ENCODE data around the gene VRTN. TPM values are rescaled to one million over a fixed set of nuclear protein-coding genes. Genes with fewer than 3 reads are reported as not detected.
"Not testable (repeated sequence)": the region's sequence is repeated elsewhere in the genome, so short reads cannot be mapped to it uniquely, and the experiment has no call there.

Gene VRTN
- total and polyA plus RNA-seq, 9 donors: 0.08 TPM; not detected in 8

DNA sequence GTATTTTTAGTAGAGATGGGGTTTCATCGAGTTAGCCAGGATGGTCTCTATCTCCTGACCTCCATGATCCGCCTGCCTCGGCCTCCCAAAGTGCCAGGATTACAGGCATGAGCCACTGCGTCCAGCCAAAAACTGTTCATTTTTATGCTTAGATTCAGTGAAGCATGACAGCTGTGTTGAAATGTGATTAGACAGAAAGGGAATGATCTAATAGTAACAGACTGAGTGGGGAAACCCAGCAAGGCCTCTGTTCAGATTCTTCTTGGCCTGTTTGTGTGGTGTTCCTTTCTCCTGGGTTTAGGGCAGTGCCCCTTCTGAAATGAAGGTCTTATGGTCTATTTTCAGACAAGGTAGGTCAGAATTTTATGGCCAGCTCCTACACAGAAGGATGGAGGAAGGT, 33.7 kb upstream of the VRTN start:
- Histone ChIP-seq H3K36me3 (ENCODE audit: control insufficient read depth, insufficient read depth, low read length) (no peaks in the 10 kb centered on the region), H3K4me1 (ENCODE audit: control insufficient read depth, insufficient read depth, low read length) (no peaks in the 10 kb centered on the region), H3K27me3 (ENCODE audit: control insufficient read depth, insufficient read depth, low read length) (no peaks in the 10 kb centered on the region), H3K4me3 (ENCODE audit: low read length) (no peak overlapping the region), H3K27ac (ENCODE audit: low read length) (no peak overlapping the region), H3K9me3 (replicated peaks; ENCODE audit: control insufficient read depth, low read depth, low read length) (no peaks in the 10 kb centered on the region)
- WGBS (ENCODE audit: insufficient coverage): 82% methylated on average over 3 of the region's 4 CpGs
- DNase-seq: no peak

DNA sequence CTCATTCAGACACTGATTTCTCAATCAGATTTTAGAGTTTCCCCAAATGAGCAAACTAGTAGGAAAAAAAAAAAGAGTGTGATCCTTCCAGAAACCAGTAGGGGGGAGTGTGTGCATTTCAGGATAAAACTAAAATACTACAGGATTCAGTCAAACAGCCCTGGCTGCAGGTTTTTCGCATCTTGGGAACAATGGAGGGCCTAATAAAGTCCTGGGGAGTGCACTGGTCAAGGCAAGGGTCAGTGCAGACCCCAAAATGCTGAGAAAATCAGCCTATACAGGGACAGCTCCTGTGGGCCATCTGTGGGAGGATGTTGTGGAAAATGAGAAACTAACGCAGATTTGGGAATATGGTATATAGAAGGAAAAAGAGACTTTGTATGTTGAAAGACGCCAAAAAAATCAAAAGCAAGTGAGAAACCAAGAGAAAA, 23.3 kb upstream of the VRTN start:
- DNase-seq: peak; percentile 33

DNA sequence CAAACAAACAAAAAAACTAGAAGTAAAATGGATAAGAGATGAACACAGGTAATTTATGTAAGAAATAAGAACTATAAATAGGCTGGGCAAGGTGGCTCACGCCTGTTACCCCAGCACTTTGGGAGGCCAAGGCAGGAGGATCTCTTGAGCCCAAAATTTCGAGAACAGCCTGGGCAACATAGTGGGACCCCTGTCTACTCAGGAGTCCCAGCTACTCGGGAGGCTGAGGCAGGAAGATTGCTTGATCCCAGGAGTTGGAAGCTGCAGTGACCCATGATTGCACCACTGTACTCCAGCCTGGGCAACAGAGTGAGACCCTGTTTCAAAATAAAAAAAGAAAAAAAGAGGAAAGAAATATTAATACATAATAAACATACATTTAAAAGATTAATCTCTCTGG, 22.8 kb upstream of the VRTN start:
- Histone ChIP-seq H3K4me3 (ENCODE audit: low read length) (no peak overlapping the region), H3K36me3 (ENCODE audit: control insufficient read depth, insufficient read depth, low read length) (no peaks in the 10 kb centered on the region), H3K4me1 (ENCODE audit: control insufficient read depth, insufficient read depth, low read length) (peaks cover 10% of the 10 kb centered on the region), H3K27me3 (ENCODE audit: control insufficient read depth, insufficient read depth, low read length) (no peaks in the 10 kb centered on the region), H3K9me3 (replicated peaks; ENCODE audit: control insufficient read depth, low read depth, low read length) (no peaks in the 10 kb centered on the region), H3K27ac (ENCODE audit: low read length) (no peak overlapping the region)
- DNase-seq: no peak
- WGBS (ENCODE audit: insufficient coverage): 72% methylated on average over 3 of the region's 3 CpGs

More for the DNA sequence above, 23.3 kb upstream of the VRTN start:
- Histone ChIP-seq H3K27me3 (ENCODE audit: control insufficient read depth, insufficient read depth, low read length) (no peaks in the 10 kb centered on the region), H3K4me3 (ENCODE audit: low read length) (no peak overlapping the region), H3K27ac (ENCODE audit: low read length) (no peak overlapping the region), H3K36me3 (ENCODE audit: control insufficient read depth, insufficient read depth, low read length) (no peaks in the 10 kb centered on the region), H3K4me1 (ENCODE audit: control insufficient read depth, insufficient read depth, low read length) (peaks cover 10% of the 10 kb centered on the region), H3K9me3 (replicated peaks; ENCODE audit: control insufficient read depth, low read depth, low read length) (no peaks in the 10 kb centered on the region)
- WGBS (ENCODE audit: insufficient coverage): 29% methylated on average over 1 of the region's 3 CpGs

DNA sequence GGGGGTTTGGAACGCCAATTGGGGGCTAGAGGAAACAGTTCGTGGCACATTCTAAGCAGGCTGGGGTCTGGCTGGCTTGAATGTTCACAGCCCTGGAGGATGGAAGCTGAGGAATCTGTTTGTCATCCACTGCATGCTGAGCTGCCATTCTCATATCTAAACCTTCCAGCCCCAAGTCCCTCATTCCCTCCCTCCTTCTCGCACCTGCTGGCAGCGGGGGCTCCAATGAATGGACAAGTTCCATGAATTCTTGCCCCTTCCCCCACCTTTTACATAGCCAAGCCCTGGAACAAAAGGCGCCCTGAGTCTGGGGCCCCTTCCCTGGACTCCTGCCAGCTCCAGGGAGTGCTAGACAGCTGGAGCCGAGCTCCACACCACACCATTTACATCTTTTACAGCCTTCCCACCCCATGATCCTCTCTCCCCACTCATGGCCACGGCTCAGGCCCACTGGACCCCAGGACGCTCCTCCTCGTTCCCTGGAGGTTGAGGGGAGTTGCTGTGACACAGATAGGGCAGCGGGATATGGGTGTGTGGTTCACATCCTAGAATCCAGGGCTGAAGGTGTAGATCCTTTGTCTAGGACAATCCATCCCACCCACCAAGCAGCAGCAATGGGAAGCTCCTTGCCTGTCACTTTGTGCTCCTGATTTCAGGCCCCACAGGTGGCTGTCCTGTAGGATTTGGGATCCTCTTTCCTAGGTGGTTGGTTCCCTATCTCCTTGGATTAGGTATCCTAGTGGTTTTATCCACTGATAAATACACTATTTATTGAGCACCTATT, 21.7 kb upstream of the VRTN start:
- DNase-seq: peak; percentile 35
- WGBS (ENCODE audit: insufficient coverage): 10% methylated on average over 3 of the region's 10 CpGs
- Histone ChIP-seq H3K27me3 (ENCODE audit: control insufficient read depth, insufficient read depth, low read length) (no peaks in the 10 kb centered on the region), H3K36me3 (ENCODE audit: control insufficient read depth, insufficient read depth, low read length) (no peaks in the 10 kb centered on the region), H3K4me3 (ENCODE audit: low read length) (no peak overlapping the region), H3K27ac (ENCODE audit: low read length) (no peak overlapping the region), H3K4me1 (ENCODE audit: control insufficient read depth, insufficient read depth, low read length) (peaks cover 10% of the 10 kb centered on the region), H3K9me3 (replicated peaks; ENCODE audit: control insufficient read depth, low read depth, low read length) (no peaks in the 10 kb centered on the region)

DNA sequence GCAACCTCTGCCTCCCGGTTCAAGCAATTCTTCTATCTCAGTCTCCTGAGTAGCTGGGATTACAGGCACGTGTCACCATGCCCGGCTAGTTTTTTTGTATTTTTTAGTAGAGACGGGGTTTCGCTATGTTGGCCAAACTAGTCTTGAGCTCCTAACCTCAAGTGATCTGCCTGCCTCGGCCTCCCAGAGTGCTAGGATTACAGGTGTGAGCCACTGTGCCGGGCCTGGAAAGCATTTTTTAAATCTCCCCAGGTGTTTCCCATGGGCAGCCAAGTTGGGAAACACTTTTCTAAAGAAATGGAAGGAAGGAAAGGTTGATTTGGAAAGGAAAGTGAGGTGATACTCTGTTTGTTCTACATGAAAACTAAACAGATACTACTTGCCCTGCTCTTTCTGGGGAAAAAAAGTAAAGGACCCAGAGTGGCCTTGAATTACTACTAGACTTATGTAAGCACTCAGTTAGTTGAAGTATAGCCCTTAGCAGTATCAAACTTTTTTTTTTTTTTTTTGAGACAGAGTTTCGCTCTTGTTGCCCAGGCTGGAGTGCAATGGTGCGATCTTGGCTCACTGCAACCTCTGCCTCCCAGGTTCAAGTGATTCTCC, 18.2 kb upstream of the VRTN start:
- not testable (repeated sequence) for H3K27ac ChIP-seq (ENCODE audit: low read length); H3K4me3 ChIP-seq (ENCODE audit: low read length); H3K27me3 ChIP-seq (ENCODE audit: control insufficient read depth, insufficient read depth, low read length); DNase-seq; H3K9me3 ChIP-seq (replicated peaks; ENCODE audit: control insufficient read depth, low read depth, low read length); H3K36me3 ChIP-seq (ENCODE audit: control insufficient read depth, insufficient read depth, low read length)
- WGBS (ENCODE audit: insufficient coverage): 60% methylated on average over 4 of the region's 9 CpGs
- H3K4me1 ChIP-seq (ENCODE audit: control insufficient read depth, insufficient read depth, low read length): peaks cover 10% of the 10 kb centered on the region

DNA sequence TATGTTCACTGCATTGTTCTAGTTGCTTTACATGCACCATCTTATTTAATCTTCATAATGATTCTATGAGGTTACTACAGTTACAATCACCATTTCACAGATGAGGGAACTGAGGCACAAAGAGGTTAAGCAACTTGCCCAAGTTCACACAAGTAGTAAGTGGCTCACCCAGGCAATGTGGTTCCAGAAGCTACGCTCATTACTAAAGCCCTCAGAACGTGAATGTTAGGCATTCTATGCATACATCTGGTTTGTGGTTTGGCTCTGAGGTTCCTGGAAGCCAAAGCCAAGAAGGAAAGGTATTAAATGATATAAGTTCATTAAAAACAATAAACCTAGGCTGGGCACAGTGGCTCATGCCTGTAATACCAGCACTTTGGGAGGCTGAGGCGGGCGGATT, 14.4 kb upstream of the VRTN start:
- H3K4me3 ChIP-seq (ENCODE audit: low read length): no peak overlapping the region
- H3K4me1 ChIP-seq (ENCODE audit: control insufficient read depth, insufficient read depth, low read length): no peaks in the 10 kb centered on the region
- peaks cover 2% of the 10 kb centered on the region for H3K27me3 ChIP-seq (ENCODE audit: control insufficient read depth, insufficient read depth, low read length)
- no peaks in the 10 kb centered on the region for H3K36me3 ChIP-seq (ENCODE audit: control insufficient read depth, insufficient read depth, low read length)
- no peak for DNase-seq
- WGBS (ENCODE audit: insufficient coverage): 100% methylated on average over 2 of the region's 4 CpGs
- no peaks in the 10 kb centered on the region for H3K9me3 ChIP-seq (replicated peaks; ENCODE audit: control insufficient read depth, low read depth, low read length)
- H3K27ac ChIP-seq (ENCODE audit: low read length): no peak overlapping the region

DNA sequence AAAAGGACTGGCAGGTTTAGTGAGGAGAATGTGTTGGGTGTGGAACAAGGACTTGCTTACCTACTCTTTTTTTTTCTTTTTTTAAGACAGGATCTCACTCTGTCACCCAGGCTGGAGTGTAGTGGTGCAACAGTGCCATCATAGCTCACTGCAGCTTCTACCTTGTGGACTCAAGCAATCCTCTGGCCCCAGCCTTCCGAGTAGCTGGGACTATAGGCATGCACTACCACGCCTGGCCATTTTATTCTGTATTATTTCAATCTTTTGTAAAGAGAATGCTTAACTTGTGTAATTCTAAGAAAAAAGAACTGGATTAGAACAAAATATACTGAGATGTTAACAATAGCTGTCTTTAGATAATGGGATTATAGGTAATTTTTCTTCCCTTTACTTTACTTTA, 1.9 kb upstream of the VRTN start:
- Histone ChIP-seq H3K4me1 (ENCODE audit: control insufficient read depth, insufficient read depth, low read length) (no peaks in the 10 kb centered on the region), H3K27me3 (ENCODE audit: control insufficient read depth, insufficient read depth, low read length) (peaks cover 22% of the 10 kb centered on the region), H3K9me3 (replicated peaks; ENCODE audit: control insufficient read depth, low read depth, low read length) (no peaks in the 10 kb centered on the region), H3K36me3 (ENCODE audit: control insufficient read depth, insufficient read depth, low read length) (no peaks in the 10 kb centered on the region), H3K4me3 (ENCODE audit: low read length) (no peak overlapping the region), H3K27ac (ENCODE audit: low read length) (no peak overlapping the region)
- no CpG with 5 or more reads among the region's 2 CpGs for WGBS (ENCODE audit: insufficient coverage)
- DNase-seq: no peak

DNA sequence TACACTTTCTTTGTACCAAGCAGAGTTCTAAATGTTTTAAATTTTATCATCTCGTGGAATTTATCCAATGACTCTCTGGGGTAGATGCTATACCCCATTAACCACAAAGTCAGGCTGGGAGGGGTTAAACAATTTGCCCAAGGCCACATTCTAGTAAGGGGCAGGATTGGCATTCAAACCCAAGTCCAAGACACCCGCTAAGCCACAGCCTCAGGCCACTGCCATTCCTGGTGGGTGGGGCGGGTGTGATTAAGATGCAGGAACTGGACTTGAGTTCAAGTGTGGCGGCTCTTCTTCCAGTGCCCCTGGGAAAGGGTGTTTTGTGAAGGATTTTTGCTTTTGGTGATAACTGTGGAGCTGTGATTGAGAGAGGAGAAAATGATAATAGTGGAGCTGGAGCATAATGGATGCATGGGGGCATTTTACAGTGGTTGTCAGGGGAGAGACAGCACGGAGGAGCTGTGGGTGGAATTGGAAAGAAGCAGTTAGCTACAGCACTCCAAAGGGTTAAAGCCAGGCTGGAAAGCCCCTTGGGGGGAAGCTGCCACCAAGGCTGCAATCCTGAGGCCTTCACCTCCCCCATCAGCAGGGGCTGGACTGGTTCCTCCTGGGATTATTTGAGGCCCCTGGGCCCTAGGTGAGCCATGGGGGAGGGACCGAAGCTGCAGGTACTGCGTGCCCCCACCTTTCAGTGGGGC, 1.0 kb upstream of the VRTN start:
- H3K4me3 ChIP-seq (ENCODE audit: low read length): no peak overlapping the region
- H3K36me3 ChIP-seq (ENCODE audit: control insufficient read depth, insufficient read depth, low read length): no peaks in the 10 kb centered on the region
- DNase-seq: no peak
- WGBS (ENCODE audit: insufficient coverage): 35% methylated on average over 5 of the region's 7 CpGs
- peaks cover 25% of the 10 kb centered on the region for H3K27me3 ChIP-seq (ENCODE audit: control insufficient read depth, insufficient read depth, low read length)
- H3K27ac ChIP-seq (ENCODE audit: low read length): no peak overlapping the region
- no peaks in the 10 kb centered on the region for H3K4me1 ChIP-seq (ENCODE audit: control insufficient read depth, insufficient read depth, low read length)
- no peaks in the 10 kb centered on the region for H3K9me3 ChIP-seq (replicated peaks; ENCODE audit: control insufficient read depth, low read depth, low read length)

DNA sequence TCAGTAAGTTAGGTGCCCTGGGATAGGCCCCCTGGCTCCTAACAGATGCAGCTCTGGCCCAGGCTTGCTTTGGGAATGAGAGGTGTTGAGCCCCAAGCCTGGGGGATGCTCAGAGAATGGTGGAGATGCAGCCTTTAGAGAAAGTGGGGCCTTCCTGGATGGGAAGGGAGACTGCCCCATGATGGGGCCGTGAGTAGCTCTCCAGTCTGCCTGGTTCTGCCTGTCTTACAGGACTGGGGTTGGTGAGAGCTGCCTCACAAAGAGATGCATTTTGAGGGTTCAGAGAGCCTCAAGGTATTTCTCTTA, 523 bp upstream of the VRTN start:
- no peaks in the 10 kb centered on the region for H3K36me3 ChIP-seq (ENCODE audit: control insufficient read depth, insufficient read depth, low read length)
- no peak for DNase-seq
- H3K4me1 ChIP-seq (ENCODE audit: control insufficient read depth, insufficient read depth, low read length): no peaks in the 10 kb centered on the region
- WGBS (ENCODE audit: insufficient coverage): no CpG with 5 or more reads among the region's 1 CpG
- H3K4me3 ChIP-seq (ENCODE audit: low read length): no peak overlapping the region
- H3K27me3 ChIP-seq (ENCODE audit: control insufficient read depth, insufficient read depth, low read length): peaks cover 25% of the 10 kb centered on the region
- H3K27ac ChIP-seq (ENCODE audit: low read length): no peak overlapping the region
- no peaks in the 10 kb centered on the region for H3K9me3 ChIP-seq (replicated peaks; ENCODE audit: control insufficient read depth, low read depth, low read length)

DNA sequence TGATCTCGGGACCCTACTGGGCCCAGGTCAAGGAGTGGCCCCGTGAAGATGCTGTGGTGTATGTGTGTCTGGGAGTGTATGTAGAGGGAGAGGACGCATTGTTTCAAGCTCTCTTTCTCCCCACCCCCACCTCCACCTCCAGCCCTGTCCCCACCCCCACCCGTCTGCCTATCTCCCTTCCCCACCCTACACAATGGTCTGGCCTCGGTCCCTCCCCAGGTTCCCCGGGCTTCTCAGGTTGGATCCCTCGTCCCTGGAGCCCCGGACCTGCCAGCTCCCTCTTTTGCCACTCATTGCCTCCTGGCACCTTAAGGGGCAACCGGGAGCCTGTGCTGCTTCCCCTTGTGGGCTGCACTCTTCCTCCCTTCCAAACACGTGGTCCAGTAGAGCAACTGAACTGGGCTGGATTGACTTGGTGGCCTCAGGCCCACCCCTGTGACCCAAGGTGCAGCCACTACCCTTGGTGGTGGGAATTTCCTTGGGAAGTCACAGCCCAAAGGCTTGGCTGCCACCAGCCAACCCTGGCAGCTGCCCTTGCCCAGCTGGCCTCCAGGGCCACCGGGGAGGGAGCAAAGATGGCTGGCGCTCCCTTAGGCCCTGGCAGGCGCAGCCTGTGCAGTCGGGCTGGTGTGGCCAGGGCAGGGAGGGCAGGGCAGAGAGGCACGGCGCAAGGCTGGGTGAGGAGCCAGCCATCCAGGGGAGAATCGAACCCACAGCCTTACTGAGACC, 628 bp downstream of the VRTN start:
- Histone ChIP-seq H3K4me1 (ENCODE audit: control insufficient read depth, insufficient read depth, low read length) (no peaks in the 10 kb centered on the region), H3K27me3 (ENCODE audit: control insufficient read depth, insufficient read depth, low read length) (peaks cover 25% of the 10 kb centered on the region), H3K27ac (ENCODE audit: low read length) (no peak overlapping the region), H3K9me3 (replicated peaks; ENCODE audit: control insufficient read depth, low read depth, low read length) (no peaks in the 10 kb centered on the region), H3K4me3 (ENCODE audit: low read length) (no peak overlapping the region), H3K36me3 (ENCODE audit: control insufficient read depth, insufficient read depth, low read length) (no peaks in the 10 kb centered on the region)
- 35% methylated on average over 12 of the region's 17 CpGs for WGBS (ENCODE audit: insufficient coverage)
- no peak for DNase-seq
